Measurements from ENCODE around the gene MAPK4. TPM values are rescaled to one million over a fixed set of nuclear protein-coding genes. Genes with fewer than 3 reads are reported as not detected.

Gene MAPK4
- total and polyA plus RNA-seq, 2 of the 4 experiments (the other 2 are of a cell fraction), result not detected

GRCh38 chr18:50674307-50674980 is 114.6 kb downstream of the MAPK4 start:
- WGBS, 2 experiments (ENCODE audit: extremely low coverage in 2 of 2, insufficient read length in 1 of 2), result 42% methylated on average over 3 of the region's 10 CpGs; no CpG with 5 or more reads in 1 of the 2 experiments
- BruUV-seq (replicated peaks), result no TSS peak
- no peak overlapping the region for H3K14ac ChIP-seq (replicated peaks; ENCODE audit: low read depth, low read length)

More at GRCh38 chr18:50674307-50674980, 114.6 kb downstream of the MAPK4 start:
- H3K9ac ChIP-seq (ENCODE audit: low read depth, low read length), result no peak overlapping the region
- no peak overlapping the region for H3K4ac ChIP-seq (ENCODE audit: low read depth, low read length)
- H2BK15ac ChIP-seq (ENCODE audit: low read depth, low read length), result no peak overlapping the region
- dilution Hi-C loops (cut with HindIII; ENCODE audit: low sequenced_read_pairs, unreplicated experiment) (no loop called here), intact Hi-C loops (cut with micrococcal nuclease) (no loop called here), in situ Hi-C loops (cut with MboI; ENCODE audit: low sequenced_read_pairs) (no loop called here)
- H2BK5ac ChIP-seq (ENCODE audit: low read depth, low read length, poor library complexity, severe bottlenecking), result no peak overlapping the region
- H3K79me1 ChIP-seq (ENCODE audit: low read depth in 1 of 2, low read length in 2 of 2), result no peaks in the 10 kb centered on the region
- H3K56ac ChIP-seq (ENCODE audit: extremely low read depth, insufficient read depth, low read length), result no peak overlapping the region
- no peak overlapping the region for H3K4me2 ChIP-seq (ENCODE audit: low read depth, low read length)
- no peaks in the 10 kb centered on the region for H3K9me3 ChIP-seq (ENCODE audit: control insufficient read depth, insufficient read depth, low read length)
- no peak overlapping the region for H2AK9ac ChIP-seq (replicated peaks; ENCODE audit: low read depth, low read length, poor library complexity)
- no peaks in the 10 kb centered on the region for H3K36me3 ChIP-seq (ENCODE audit: control insufficient read depth, insufficient read depth, low read length)
- H2BK20ac ChIP-seq (ENCODE audit: low read depth, low read length), result no peak overlapping the region
- H3K4me3 ChIP-seq (ENCODE audit: insufficient read depth, low read depth, low read length), result no peak overlapping the region
- H2AK5ac ChIP-seq (ENCODE audit: low read depth, low read length), result no peak overlapping the region
- no peaks in the 10 kb centered on the region for H4K20me1 ChIP-seq (ENCODE audit: insufficient read depth, low read length)
- H3K27me3 ChIP-seq (ENCODE audit: control insufficient read depth, insufficient read depth, low read length), result no peaks in the 10 kb centered on the region
- POLR2A ChIA-PET (ENCODE audit: unreplicated experiment), result no interaction called here
- no peak overlapping the region for H3K23ac ChIP-seq (ENCODE audit: low read depth, low read length)
- no peaks in the 10 kb centered on the region for H3K4me1 ChIP-seq (ENCODE audit: control insufficient read depth, insufficient read depth, low read length)
- CTCF ChIA-PET, result no interaction called here
- H3K27ac ChIP-seq (ENCODE audit: insufficient read depth, low read length), result no peak overlapping the region
- no peak overlapping the region for H3K18ac ChIP-seq (ENCODE audit: low read depth, low read length)
- TF ChIP-seq CTCF (conservative IDR thresholded peaks at IDR 0.05; ENCODE audit: low read depth, low read length) (no peak), BHLHE40 (IDR thresholded peaks at IDR 0.05; ENCODE audit: low read depth, low read length) (no peak), RAD21 (IDR thresholded peaks at IDR 0.05; ENCODE audit: low read length) (no peak), POLR2A (IDR thresholded peaks at IDR 0.05; ENCODE audit: low read depth, low read length) (no peak), SMC3 (IDR thresholded peaks at IDR 0.05; ENCODE audit: low read depth, low read length) (no peak), CHD1 (IDR thresholded peaks at IDR 0.05; ENCODE audit: low read depth, low read length) (no peak), FOS (IDR thresholded peaks at IDR 0.05; ENCODE audit: low read depth, low read length) (no peak)
- no peak overlapping the region for H2BK120ac ChIP-seq (ENCODE audit: low read depth, low read length)
- no peak overlapping the region for H4K5ac ChIP-seq (ENCODE audit: low read depth, low read length)
- no peaks in the 10 kb centered on the region for H3K9me1 ChIP-seq (ENCODE audit: insufficient read depth, low read length)
- no peak overlapping the region for H2AFZ ChIP-seq (replicated peaks; ENCODE audit: low read length, poor library complexity)
- no peak overlapping the region for H4K8ac ChIP-seq (ENCODE audit: low read depth in 2 of 2, low read length in 2 of 2)
- ATAC-seq (ENCODE audit: low read depth), result no peak
- no peak for DNase-seq
- H4K91ac ChIP-seq (ENCODE audit: insufficient read depth, low read depth, low read length), result no peak overlapping the region
